ENCODE results near the gene PLEKHG4B. TPM values are rescaled to one million over a fixed set of nuclear protein-coding genes. Genes with fewer than 3 reads are reported as not detected.
"Not testable (repeated sequence)": the region's sequence is repeated elsewhere in the genome, so short reads cannot be mapped to it uniquely, and the experiment has no call there.

The PLEKHG4B gene
- total RNA-seq, 1 experiment from 2014 or later = not detected

DNA sequence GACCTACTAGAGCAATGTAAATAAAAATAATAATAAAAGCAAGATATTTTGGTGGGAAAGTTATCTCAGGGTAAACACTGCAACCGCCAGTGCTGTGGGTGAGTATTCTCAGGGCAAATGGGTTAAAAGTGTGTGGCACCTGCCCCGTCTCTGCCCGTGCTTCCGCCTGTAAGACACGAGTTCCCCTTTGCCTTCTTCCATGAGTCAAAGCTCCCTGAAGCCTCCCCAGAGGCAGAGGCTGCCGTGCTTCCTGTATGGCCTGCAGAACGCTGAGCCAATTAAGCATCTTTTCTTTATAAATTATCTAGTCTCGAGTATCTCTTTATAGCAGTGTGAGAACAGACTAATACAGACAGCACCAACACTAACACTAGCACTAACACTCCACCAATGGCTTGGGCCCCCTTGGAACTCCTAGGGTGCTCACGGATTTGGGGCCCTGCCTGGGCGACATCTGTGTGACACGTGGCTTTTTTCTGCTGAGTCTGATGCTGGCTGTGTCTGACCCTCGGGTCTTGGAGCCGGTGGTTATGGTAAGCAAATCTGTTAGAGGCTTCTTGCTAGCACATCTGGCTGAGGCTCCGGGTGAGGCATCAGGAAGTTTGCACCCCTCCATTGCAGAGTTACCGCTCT is 10.6 kb downstream of the PLEKHG4B start:
- H3K27me3 Mint-ChIP-seq (ENCODE audit: insufficient read depth, unreplicated experiment) = peaks cover 67% of the 10 kb centered on the region
- DNase-seq (ENCODE audit: unreplicated experiment) = no peak
- intact Hi-C loops (cut with micrococcal nuclease) = no loop called here
- no peak overlapping the region for H3K4me3 Mint-ChIP-seq (ENCODE audit: unreplicated experiment)
- BruUV-seq (replicated peaks) = no TSS peak
- ChIA-PET POLR2A (no interaction called here), CTCF (no interaction called here)
- no peak overlapping the region for H3K27ac Mint-ChIP-seq (ENCODE audit: low read depth, unreplicated experiment)
- no peaks in the 10 kb centered on the region for H3K9me3 Mint-ChIP-seq (ENCODE audit: unreplicated experiment)
- H3K4me1 Mint-ChIP-seq (ENCODE audit: insufficient read depth, unreplicated experiment) = no peaks in the 10 kb centered on the region
- no peaks in the 10 kb centered on the region for H3K36me3 Mint-ChIP-seq (ENCODE audit: insufficient read depth, unreplicated experiment)
- TF ChIP-seq, protein P1, sequence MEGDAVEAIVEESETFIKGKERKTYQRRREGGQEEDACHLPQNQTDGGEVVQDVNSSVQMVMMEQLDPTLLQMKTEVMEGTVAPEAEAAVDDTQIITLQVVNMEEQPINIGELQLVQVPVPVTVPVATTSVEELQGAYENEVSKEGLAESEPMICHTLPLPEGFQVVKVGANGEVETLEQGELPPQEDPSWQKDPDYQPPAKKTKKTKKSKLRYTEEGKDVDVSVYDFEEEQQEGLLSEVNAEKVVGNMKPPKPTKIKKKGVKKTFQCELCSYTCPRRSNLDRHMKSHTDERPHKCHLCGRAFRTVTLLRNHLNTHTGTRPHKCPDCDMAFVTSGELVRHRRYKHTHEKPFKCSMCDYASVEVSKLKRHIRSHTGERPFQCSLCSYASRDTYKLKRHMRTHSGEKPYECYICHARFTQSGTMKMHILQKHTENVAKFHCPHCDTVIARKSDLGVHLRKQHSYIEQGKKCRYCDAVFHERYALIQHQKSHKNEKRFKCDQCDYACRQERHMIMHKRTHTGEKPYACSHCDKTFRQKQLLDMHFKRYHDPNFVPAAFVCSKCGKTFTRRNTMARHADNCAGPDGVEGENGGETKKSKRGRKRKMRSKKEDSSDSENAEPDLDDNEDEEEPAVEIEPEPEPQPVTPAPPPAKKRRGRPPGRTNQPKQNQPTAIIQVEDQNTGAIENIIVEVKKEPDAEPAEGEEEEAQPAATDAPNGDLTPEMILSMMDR (IDR thresholded peaks at IDR 0.05; ENCODE audit: unreplicated experiment) = no peak

DNA sequence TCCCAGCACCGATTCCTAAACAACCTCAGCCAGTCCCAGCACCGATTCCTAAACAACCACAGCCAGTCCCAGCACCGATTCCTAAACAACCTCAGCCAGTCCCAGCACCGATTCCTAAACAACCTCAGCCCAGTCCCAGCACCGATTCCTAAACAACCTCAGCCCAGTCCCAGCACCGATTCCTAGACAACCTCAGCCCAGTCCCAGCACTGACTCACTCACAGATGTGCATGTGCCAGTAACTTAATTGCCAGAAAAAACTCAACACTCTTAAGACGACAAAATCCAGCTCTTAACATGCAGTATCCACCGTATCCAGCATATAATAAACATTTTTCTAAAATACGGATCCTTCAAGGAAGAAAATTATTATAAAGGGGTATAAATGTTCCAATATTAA is 12.1 kb downstream of the PLEKHG4B start:
- H3K36me3 Mint-ChIP-seq (ENCODE audit: insufficient read depth, unreplicated experiment); H3K27ac Mint-ChIP-seq (ENCODE audit: low read depth, unreplicated experiment); CTCF ChIA-PET; DNase-seq (ENCODE audit: unreplicated experiment); H3K4me3 Mint-ChIP-seq (ENCODE audit: unreplicated experiment); intact Hi-C loops (cut with micrococcal nuclease); H3K9me3 Mint-ChIP-seq (ENCODE audit: unreplicated experiment); BruUV-seq (replicated peaks); H3K4me1 Mint-ChIP-seq (ENCODE audit: insufficient read depth, unreplicated experiment): not testable (repeated sequence)
- POLR2A ChIA-PET = interaction anchor here (0.7 kb wide), 2 partner anchors 99 to 353 kb away, joined by 3 read pairs; no protein-coding TSS in a partner anchor
- H3K27me3 Mint-ChIP-seq (ENCODE audit: insufficient read depth, unreplicated experiment) = peaks cover 53% of the 10 kb centered on the region

DNA sequence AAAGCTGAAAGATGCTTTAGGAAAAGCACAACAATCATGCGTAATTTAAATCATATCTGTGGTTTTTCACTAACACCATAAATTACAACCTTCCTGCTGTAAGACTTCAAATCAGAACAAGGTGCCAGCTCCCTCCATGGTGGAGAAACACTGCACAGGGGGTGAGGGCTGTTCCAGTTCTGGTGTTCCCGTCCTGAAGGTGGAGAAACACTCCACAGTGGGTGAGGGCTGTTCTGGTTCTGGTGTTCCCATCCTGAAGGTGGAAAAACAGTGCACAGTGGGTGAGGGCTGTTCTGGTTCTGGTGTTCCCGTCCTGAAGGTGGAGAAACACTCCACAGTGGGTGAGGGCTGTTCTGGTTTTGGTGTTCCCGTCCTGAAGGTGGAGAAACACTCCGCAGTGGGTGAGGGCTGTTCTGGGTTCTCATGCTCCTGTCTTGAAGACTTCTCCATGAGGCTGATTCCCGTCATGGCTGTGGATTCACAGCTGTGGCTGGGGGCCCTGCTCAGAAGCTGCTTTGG is 12.9 kb downstream of the PLEKHG4B start:
- Mint-ChIP-seq H3K4me3 (ENCODE audit: unreplicated experiment) (no peak overlapping the region), H3K4me1 (ENCODE audit: insufficient read depth, unreplicated experiment) (no peaks in the 10 kb centered on the region), H3K9me3 (ENCODE audit: unreplicated experiment) (no peaks in the 10 kb centered on the region), H3K27me3 (ENCODE audit: insufficient read depth, unreplicated experiment) (peaks cover 46% of the 10 kb centered on the region), H3K27ac (ENCODE audit: low read depth, unreplicated experiment) (no peak overlapping the region), H3K36me3 (ENCODE audit: insufficient read depth, unreplicated experiment) (no peaks in the 10 kb centered on the region)
- no TSS peak for BruUV-seq (replicated peaks)
- ChIA-PET POLR2A (interaction anchor here (0.7 kb wide), 2 partner anchors 98 to 352 kb away, joined by 3 read pairs; no protein-coding TSS in a partner anchor), CTCF (no interaction called here)
- no peak for DNase-seq (ENCODE audit: unreplicated experiment)
- TF ChIP-seq, protein P1 (IDR thresholded peaks at IDR 0.05; ENCODE audit: unreplicated experiment) = no peak
- intact Hi-C loops (cut with micrococcal nuclease) = no loop called here

DNA sequence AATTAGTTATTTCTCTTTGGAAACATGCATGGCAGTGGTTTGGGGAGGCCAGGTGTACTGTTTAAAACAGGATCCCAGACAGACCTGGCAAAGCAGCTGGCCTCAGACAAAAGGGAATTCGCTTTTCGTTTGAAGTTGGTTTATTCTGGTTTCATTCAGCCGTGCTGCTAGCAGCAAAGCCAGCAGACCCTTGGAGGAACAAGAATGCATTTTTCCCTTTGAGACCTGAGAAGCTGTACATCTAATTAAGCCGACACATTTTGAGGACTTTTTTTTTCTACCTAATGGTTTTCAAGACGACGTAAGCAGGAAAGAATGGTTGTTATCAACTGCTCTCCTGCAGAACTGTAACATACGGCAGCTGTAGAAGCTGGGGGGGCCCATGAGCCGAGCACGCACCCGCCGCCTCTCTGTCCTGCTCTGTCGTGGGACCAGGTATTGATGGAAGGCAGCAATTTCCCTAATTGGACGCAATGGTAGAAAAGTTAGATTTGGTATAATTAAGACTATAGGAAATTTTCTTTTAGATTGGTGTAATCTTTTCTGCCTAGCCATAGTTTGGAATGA is 13.6 kb downstream of the PLEKHG4B start:
- Mint-ChIP-seq H3K36me3 (ENCODE audit: insufficient read depth, unreplicated experiment) (no peaks in the 10 kb centered on the region), H3K27ac (ENCODE audit: low read depth, unreplicated experiment) (no peak overlapping the region), H3K9me3 (ENCODE audit: unreplicated experiment) (no peaks in the 10 kb centered on the region), H3K4me1 (ENCODE audit: insufficient read depth, unreplicated experiment) (no peaks in the 10 kb centered on the region), H3K27me3 (ENCODE audit: insufficient read depth, unreplicated experiment) (peaks cover 41% of the 10 kb centered on the region), H3K4me3 (ENCODE audit: unreplicated experiment) (no peak overlapping the region)
- ChIA-PET POLR2A (interaction anchor here (1.2 kb wide), 1 partner anchor 9 kb away, joined by 3 read pairs; no protein-coding TSS in a partner anchor), CTCF (no interaction called here)
- DNase-seq (ENCODE audit: unreplicated experiment) = no peak
- TF ChIP-seq, protein P1 (IDR thresholded peaks at IDR 0.05; ENCODE audit: unreplicated experiment) = no peak
- BruUV-seq (replicated peaks) = no TSS peak
- intact Hi-C loops (cut with micrococcal nuclease) = no loop called here

Measured in MCF 10A (cell line).